WI38 (cell line): ENCODE data around the gene SPATA6L.
A peak's percentile ranks its signal among the peaks of the same experiment; 100 is the strongest.

Experiments
- H3K4me3 ChIP-seq: 2 replicates; pipeline ENCODE4 v1.5.1; 2011; ENCODE audit warnings: low read depth, mild to moderate bottlenecking, control low read depth, low read length
- CTCF ChIP-seq: IDR thresholded peaks from 2 replicates; pipeline ENCODE4 v1.5.1; 2012; ENCODE audit warnings: low read depth, mild to moderate bottlenecking, control low read depth, low read length

SPATA6L gene

DNA sequence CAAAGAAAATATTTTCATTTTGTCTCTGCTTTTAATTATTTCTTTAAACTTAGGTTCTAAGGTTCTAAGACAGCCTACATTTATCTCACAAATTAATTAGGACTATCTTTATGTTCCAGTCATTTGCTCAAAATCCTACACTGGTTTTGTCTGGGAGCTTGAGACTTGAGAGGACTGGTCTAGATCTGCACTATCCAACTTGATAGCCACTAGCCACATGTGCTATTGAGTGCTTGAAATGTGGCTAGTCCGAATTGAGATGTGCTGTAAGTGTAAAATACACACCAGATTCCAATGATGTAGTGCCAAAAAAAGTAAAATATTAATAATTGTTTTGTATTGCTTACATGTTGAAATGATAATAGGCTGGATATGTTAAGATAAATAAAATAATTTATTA is 20.3 kb upstream of the SPATA6L start:
- H3K4me3 ChIP-seq: no peak overlapping the region
- no peak for TF ChIP-seq CTCF

DNA sequence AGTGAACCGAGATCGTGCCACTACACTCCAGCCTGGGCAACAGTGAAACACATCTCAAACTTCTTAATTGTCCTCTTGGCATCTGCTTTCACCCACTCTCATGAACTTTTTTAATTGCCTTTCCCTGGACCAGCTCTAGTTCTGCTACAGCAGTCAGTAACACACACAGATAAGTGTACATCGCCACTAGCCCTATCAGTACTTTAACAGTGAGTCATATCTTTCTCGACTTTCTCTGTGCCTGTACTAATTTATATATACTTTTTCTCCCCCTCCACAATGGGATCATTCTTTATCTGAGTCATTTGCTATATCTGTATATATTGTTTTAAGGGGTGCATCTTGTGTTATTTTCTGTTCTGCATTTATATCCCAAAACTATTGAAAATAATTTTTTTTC is 19.8 kb upstream of the SPATA6L start:
- no peak for TF ChIP-seq CTCF
- H3K4me3 ChIP-seq: no peak overlapping the region

DNA sequence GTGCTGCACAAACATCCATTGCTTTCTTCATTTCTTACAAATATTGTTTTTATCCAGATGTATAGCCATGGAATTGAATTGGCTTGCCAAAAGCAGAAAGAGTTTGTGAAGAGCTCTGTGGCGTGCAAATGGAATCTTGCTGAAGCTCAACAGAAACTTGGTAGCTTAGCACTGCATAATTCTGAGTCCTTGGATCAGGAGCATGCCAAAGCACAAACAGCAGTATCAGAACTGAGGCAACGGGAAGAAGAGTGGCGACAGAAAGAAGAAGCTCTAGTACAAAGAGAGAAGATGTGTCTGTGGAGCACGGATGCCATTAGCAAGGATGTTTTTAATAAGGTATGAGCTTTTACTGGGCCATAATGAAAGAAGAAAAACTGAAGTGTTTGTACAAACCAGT is 18.5 kb upstream of the SPATA6L start:
- no peak overlapping the region for H3K4me3 ChIP-seq
- no peak for TF ChIP-seq CTCF

DNA sequence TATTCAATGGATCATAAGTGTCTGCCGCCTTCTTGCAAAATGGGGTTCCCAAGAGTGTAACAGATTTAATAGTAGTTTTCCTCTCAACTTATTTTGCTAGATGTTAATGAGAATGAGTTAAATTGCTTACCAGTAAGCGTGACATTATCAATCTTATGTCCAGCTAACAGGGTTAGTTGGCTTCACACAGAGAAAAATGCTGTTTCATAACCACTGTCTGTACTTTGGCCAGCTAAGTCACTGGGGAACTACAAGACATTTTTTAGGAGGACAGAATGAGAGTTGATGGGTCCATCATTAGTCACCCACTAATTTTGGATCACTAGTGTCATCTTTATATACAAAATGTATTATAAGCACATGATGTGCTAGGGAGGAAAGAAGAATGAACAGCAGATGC is 14.5 kb upstream of the SPATA6L start:
- peak overlapping the region; percentile 91 for H3K4me3 ChIP-seq
- no peak for TF ChIP-seq CTCF

GRCh38 chr9:4680173-4680525 is 13.9 kb upstream of the SPATA6L start:
- no peak for TF ChIP-seq CTCF
- H3K4me3 ChIP-seq: peak overlapping the region; percentile 91

DNA sequence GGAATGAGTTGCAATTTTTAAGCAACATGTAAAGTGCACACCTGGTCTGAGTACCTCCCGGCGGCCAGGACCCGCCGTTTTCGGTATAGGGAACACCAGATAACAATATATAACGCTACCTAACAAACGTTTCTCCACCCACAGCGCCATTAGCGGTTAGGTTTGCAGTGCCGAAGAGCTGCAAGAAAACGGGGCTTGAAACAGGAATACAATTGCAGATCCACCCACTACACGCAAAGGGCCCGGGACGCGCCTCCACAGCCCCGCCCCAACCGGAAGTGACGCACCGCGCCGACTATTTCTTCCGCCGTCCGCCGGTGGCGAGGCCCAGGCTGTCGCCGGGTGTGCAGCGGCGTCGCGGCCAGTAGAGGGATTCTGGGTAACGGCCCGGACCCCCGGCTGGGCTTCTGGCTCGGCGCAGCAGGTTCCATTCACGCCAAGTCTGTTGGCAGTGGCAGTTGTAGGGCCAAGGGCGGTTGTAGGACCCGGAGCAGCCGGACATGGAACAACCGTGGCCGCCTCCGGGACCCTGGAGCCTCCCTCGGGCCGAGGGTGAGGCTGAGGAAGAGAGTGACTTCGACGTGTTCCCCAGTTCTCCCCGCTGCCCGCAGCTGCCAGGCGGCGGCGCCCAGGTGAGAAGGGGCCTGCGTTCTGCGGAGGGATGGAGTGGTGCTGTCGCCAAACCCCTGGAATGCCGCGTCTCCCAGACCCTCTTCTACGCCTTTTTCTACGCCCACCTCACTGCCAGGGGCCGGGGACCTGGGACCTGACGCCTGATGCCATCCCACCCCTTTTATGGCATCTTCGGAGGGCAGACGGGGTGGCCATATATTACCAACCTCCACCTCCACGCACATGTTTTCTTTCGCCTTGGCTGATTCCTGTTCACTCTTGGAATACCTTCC is 13.2 kb upstream of the SPATA6L start, which contains the start of gene CDC37L1:
Gene CDC37L1 (plus strand): TSS at position 302 of the 905 bp plus-strand sequence. CDS start 199 bp downstream, at position 501.
- peak; percentile 47; the same call in 1 of the 2 replicates for TF ChIP-seq CTCF
- peak within 1 kb of the TSS; percentile 91 for H3K4me3 ChIP-seq

GRCh38 chr9:4678679-4679267 is 12.5 kb upstream of the SPATA6L start:
- H3K4me3 ChIP-seq: peak overlapping the region; percentile 91
- TF ChIP-seq CTCF: no peak
